ENCODE results near the gene PRADC1.

Gene PRADC1

DNA sequence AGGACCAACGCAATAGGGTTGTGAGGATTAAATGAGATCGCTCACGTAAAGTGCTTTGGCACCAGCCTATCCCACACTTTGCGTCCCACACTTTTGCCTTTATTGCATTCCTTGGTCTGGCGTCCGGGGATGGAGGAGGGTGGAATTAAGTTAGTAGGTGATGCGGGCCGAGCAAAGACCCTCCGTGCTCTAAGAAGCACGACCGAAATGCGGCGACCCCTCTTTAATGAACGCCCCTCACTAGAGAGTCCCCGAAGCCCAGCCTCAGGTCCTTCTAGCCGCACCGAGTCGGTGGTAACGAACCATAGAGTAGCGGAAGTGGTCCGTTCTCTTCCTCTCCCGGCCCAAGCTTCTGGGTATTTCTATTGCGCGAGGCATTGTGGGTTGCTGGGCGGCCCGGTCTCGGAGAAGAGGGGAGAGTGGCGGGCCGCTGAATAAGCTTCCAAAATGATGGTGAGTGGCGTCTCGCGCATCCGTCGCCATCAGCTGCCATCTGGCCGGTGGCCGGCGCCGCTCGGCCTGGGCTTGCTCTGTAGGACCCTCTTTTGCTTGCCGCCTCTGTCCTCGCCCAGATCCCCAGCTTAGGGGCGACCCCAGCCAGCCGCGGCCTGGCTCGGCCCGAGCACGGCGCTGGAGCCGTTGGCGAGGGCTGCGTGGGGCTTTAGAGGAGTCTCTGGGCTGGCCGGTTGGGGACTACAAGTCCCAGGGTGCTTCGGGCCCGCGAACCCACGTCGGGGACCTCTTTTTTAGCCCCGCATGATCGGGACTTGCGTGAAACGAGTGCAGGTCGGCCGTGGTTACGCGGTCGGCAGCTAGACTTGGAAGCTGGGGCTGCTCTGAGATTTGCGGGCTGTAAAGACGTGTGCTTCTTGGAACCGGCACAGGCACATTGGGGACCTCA lies 1.1 kb upstream of the PRADC1 start, which contains the start of gene CCT7:
TSS of gene CCT7 (plus strand) at position 377 of the 901 bp plus-strand sequence. CDS start at position 448, 71 bp downstream.
- DNase-seq, result peak; percentile 88 to 93

DNA sequence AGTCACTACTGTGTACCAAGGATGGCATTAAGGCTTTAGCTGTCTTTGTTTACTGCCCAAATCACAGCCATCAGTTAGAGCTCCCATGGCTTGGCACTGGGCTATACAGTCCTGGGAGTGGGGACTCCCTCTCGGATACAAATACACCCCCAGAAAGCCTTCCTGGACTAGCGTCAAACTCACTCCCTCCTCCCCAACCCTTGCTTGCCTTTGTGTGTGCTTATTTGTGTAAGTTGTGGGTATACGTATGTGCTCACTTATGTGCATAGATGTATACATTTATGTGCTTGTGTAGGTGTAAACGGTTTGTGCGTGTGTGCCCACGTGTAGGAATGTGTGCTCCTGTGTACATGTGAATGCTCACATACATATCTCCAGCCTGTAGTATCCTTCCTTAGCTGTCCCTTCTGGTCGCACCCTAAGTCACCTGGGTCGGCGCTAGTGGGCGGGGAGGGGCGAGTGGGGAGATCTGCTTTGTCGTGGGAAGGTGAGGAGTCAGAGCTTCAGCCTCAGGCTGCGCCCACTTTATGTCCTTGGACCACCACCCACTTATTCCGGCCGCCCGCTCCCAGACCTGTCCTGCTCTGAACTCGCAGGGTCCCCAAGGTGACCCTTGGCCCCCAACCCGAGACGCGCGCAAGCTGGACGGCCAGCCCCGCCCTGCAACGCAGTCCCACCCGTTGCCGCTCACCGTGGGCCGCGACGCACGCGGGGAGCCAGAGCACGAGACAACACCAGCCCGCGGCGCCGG lies 461 bp downstream of the PRADC1 start:
- peak in 1 of 2 experiments; percentile 22 for DNase-seq

DNA sequence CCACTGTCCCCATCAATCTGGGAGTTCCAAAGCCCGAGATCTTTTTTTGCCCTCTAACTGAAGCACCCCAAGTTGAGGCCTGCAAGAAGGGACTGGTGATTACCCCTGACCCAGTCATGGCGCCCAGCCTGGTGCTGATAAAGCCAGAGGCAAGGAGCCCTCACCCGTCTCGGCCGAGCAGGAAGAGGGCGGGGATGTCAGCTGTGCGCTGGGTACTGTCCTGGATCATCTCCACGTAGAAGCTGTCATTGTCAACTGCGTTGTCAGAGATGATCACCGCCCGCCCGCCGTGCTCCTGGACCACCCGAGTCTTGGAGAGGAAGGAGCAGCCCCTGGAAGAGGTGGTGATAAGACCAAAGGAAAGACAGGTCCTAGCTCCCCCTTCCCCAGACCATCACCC lies 4.4 kb downstream of the PRADC1 start:
- DNase-seq, result no peak

DNA sequence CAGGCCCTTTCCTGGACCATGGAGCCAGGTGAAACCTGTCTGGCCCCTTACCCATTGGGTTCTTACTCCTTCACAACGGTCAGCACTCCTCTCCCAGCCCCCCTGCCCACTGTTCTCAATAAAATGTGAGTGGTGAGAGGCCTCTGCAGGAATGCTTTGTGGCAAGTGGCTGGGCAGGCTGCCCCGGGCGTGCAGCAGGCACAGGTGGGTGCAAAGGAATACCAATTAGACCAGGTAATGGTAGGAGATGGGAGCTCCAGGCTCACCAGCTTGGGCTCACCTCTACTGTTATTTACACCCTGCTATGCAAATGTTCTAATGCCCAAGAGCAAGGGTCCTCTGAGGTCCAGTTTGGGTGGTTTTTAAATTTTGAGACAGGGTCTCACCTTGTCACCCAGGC lies 6.0 kb downstream of the PRADC1 start:
- DNase-seq, result no peak

DNA sequence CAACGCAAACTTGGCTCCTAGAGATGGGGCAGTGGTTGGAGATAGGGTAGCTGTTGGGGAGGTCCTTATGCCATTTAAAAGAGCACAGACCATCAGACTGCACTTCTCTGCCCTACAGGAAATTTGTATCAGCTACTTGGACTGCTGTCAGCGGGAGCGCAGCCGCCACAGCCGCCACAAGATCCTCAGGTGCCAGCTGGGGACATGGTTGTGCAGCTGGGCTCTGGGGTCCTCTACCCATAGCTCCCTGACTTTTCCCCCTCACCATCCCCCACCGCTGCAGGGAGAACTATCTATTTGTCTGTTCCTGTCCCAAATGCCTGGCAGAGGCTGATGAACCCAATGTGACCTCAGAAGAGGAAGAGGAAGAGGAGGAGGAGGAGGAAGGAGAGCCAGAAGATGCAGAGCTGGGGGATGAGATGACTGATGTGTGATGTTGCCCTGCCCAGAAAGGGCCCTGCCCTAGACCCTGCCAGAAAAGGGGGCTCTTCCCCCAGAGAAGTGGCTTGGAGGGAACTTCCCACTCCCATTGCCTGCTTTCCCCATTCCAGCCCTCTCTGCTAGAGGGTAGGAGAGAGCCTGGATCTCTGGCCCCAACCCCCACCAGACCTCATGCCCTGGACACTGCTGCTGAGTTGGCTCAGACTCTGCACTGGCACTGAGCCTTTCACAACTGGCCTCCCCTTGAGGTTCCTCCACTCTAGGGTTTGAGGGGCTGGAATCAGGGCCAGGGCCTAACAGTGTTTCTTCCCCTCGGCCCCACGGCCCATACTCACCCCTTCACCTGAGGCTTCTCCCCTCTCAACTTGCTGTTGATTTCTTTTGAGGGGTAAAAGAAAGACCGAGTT lies 7.3 kb downstream of the PRADC1 start:
- DNase-seq, result no peak

- no peak for DNase-seq
Observed at GRCh38 chr2:73223821-73224220, 9.2 kb downstream of the PRADC1 start.

GRCh38 chr2:73218298-73218697 lies 14.7 kb downstream of the PRADC1 start:
- no peak for DNase-seq

GRCh38 chr2:73217826-73218225 lies 15.2 kb downstream of the PRADC1 start:
- no peak for DNase-seq

- no peak for DNase-seq
Observed at GRCh38 chr2:73217160-73217559, 15.9 kb downstream of the PRADC1 start.

- no peak for DNase-seq
Observed at GRCh38 chr2:73215254-73215653, 17.8 kb downstream of the PRADC1 start.

GRCh38 chr2:73214120-73215035 lies 18.7 kb downstream of the PRADC1 start, which contains the start of gene SMYD5:
TSS of gene SMYD5 (plus strand) at chr2:73214245. CDS start at chr2:73214267, 22 bp downstream.
- DNase-seq, result peak; percentile 66 to 79

- DNase-seq, result peak; percentile 33 to 67
Observed at GRCh38 chr2:73212448-73213176, 20.4 kb downstream of the PRADC1 start.

DNA sequence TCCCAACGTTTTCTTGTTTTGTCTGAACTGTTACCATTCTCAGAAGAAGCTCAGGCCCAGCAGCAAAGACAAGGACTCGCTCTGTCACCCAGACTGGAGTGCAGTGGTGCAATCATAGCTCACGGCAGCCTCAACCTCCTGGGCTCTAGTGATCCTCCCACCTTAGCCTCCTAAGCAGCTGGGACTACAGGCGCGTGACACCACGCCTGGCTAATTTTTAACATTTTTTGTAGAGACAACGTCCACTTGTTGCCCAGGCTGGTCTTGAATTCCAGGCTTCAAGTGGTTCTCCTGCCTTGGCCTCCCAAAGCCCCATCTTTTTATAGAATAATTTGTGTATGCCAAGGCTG lies 21.0 kb downstream of the PRADC1 start:
- DNase-seq, result no peak

DNA sequence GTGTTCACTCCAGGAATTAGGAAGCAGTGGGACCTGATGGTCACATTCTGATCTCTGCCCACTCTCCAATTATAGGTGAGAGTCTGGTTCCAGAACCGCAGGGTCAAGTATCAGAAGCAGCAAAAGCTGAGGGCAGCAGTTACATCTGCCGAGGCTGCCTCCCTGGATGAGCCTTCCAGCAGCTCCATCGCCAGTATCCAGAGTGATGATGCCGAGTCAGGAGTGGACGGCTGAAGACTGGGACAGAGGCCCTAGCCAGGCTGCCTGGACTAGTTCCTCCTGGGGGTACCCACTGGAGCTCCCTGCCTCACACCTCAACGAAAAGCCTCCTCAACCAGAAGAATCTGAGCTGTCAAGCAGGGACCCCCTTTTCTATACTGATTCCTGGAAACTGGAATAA lies 22.3 kb downstream of the PRADC1 start:
- no peak for DNase-seq

- DNase-seq, result no peak
Observed at GRCh38 chr2:73210019-73210418, 23.0 kb downstream of the PRADC1 start.

DNA sequence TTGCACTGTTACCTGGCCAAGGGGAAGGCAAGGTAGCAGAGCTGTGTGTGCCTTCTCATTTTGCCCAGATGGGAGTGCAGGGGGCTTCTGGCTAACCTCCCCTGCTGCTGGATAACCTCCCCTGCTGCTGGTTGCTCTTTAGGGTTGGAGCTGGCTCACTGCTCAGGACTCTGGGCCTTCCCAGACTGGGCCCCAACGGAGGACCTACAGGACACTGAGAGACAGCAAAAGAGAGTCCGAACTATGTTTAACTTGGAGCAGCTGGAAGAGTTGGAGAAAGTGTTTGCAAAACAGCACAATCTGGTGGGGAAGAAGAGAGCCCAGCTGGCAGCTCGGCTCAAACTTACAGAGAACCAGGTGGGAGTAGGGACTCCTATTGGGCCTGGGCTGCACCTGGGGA lies 24.8 kb downstream of the PRADC1 start:
- DNase-seq, result no peak

GRCh38 chr2:73205611-73206010 lies 27.4 kb downstream of the PRADC1 start:
- no peak for DNase-seq

DNA sequence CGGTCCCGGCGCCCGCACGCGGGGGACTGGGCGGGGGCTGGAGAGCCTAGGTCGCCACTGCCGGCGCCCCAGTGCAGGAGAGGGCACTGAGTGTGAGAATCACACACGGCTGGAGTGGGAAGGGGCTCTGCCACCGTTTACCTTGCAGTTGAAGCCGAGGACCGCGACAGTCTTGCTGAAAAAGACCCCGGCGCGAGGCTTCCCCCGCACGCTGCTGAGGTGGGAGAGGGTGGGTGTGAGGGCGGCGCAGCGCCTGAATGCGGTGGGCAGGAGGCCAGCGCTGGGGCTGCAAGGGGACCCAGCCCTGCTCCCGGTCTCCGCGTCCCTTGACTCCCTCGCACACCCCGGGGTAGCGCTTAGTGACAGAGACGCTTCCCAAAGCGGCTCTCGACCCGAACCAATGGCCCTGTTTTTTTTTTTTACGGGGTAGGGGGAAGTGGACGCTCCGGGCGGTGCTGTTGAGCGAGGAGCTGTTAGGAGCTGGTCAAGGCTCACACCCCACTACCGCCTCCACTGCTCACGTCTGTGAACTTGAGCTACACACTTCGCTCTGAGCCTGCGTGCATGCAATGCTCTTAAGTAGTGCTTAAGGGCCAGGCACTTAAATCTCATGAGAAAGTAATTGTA lies 29.9 kb downstream of the PRADC1 start:
- peak; percentile 23 to 76 for DNase-seq

DNA sequence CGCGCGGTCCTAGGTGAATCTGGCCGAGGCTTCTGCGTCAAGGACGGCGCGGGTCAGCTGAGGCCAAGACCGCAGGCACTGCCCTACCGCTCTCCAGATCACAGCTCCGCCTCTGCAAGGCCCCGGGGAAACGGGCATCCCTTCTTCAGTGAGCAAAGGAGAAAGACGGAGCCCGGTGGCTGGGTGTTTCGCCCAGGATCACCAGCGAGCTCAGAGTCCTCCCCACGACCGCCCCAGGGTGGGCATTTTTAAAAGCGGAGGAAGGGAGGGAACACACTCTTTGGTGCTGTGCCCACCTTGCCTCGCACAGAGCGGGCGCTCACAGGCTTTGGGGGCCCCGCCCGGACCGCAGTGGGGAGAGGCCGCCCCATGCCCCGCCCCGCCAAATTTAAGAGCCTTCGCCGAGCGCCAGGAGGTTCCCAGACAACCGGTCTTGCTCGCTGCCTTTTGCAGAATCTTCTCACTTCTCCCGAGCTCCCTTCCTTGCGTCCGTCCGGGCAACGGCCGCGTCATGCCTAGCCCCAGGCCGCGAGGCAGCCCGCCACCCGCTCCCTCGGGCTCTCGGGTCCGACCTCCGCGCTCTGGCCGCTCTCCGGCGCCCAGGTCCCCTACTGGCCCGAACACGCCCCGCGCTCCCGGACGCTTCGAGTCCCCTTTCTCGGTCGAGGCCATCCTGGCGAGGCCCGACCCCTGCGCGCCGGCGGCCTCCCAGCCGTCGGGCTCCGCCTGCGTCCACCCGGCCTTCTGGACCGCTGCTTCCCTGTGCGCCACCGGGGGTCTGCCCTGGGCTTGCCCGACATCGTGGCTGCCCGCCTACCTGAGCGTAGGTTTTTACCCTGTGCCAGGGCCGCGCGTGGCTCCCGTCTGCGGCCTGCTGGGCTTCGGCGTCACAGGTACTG lies 30.6 kb downstream of the PRADC1 start, which contains the start of gene NOTO:
TSS of gene NOTO (plus strand) at position 419 of the 899 bp plus-strand sequence. CDS start at position 512, 93 bp downstream.
- peak in 1 of 2 experiments; percentile 35 for DNase-seq

Data from NCI-H524 (cell line).